ENCODE measurements around the gene GALNS.

GALNS gene

DNA sequence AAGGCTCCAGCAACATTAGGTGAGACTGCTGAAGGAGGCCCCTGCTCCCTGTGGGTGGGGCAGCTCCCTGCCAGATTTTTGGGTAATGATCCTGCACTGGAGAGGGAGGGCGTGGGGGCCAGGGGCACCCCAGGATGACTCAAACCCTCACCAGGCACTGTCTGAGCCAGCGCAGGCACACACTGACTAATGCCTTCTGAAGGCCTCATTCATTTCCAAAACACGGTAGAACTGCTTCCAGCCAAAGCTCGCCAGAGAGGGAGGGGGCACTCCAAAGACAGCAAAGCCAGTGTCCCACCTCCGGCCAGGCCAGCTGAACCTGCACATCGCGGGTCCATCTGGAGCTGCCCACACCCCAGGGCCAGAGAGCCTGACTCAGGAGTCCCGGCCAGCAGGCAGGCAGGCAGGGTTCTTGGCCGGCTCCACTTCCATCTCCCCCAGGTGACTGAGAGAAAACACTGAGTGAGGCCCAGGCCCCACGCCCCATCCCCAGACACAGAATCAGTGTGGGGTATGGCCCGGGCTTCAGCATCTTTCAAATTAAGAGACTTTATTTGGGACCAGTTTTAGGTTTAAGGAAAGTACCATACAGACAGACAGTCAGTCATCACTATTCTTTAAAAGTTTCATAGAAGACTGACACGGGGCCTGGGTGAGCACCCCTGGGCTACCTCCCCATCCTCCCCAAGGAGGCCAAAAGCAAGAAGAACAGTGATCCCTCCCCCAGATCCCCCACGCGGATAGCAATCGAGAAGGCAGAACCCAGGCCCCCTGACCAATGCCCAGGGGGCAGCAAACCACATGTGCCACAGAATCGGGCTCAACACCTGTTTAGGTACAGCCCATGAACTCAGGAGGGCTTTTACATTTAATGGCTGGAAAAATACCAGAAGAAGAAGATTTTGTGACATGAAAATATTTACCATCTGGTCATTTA lies 74.0 kb downstream of the GALNS start:
- Mint-ChIP-seq H3K27ac (peak overlapping the region; percentile 79), H3K9me3 (no peaks in the 10 kb centered on the region), H3K27me3 (no peaks in the 10 kb centered on the region), H3K36me3 (ENCODE audit: low read depth) (no peaks in the 10 kb centered on the region), H3K4me3 (peak overlapping the region; percentile 76), H3K4me1 (peaks cover 52% of the 10 kb centered on the region)
- DNase-seq (peak; percentile 75), ATAC-seq (peak; percentile 80)

- H3K27me3 Mint-ChIP-seq: no peaks in the 10 kb centered on the region
- H3K27ac Mint-ChIP-seq: peak overlapping the region; percentile 79
- H3K36me3 Mint-ChIP-seq (ENCODE audit: low read depth): no peaks in the 10 kb centered on the region
- H3K4me1 Mint-ChIP-seq: peaks cover 52% of the 10 kb centered on the region
- H3K4me3 Mint-ChIP-seq: peak overlapping the region; percentile 76
- no peaks in the 10 kb centered on the region for H3K9me3 Mint-ChIP-seq
- DNase-seq: peak; percentile 65
- peak; percentile 58 for ATAC-seq
Observed at GRCh38 chr16:88781140-88782077, 75.3 kb downstream of the GALNS start.

GRCh38 chr16:88780142-88781062 lies 76.3 kb downstream of the GALNS start:
- peak; percentile 17 for DNase-seq
- peak overlapping the region; percentile 79 for H3K27ac Mint-ChIP-seq
- no peaks in the 10 kb centered on the region for H3K36me3 Mint-ChIP-seq (ENCODE audit: low read depth)
- no peaks in the 10 kb centered on the region for H3K27me3 Mint-ChIP-seq
- H3K4me3 Mint-ChIP-seq: peak overlapping the region; percentile 76
- ATAC-seq: no peak
- H3K4me1 Mint-ChIP-seq: peaks cover 49% of the 10 kb centered on the region
- H3K9me3 Mint-ChIP-seq: no peaks in the 10 kb centered on the region

- no peak for DNase-seq
- ATAC-seq: no peak
- Mint-ChIP-seq H3K4me1 (peaks cover 49% of the 10 kb centered on the region), H3K27ac (peak overlapping the region; percentile 79), H3K9me3 (no peaks in the 10 kb centered on the region), H3K4me3 (no peak overlapping the region), H3K27me3 (no peaks in the 10 kb centered on the region), H3K36me3 (ENCODE audit: low read depth) (no peaks in the 10 kb centered on the region)
Observed at GRCh38 chr16:88779406-88780141, 77.2 kb downstream of the GALNS start.

- ATAC-seq: no peak
- no peak for DNase-seq
- Mint-ChIP-seq H3K4me3 (no peak overlapping the region), H3K4me1 (peaks cover 47% of the 10 kb centered on the region), H3K36me3 (ENCODE audit: low read depth) (no peaks in the 10 kb centered on the region), H3K27ac (no peak overlapping the region), H3K27me3 (no peaks in the 10 kb centered on the region), H3K9me3 (no peaks in the 10 kb centered on the region)
Observed at GRCh38 chr16:88778541-88779065, 78.1 kb downstream of the GALNS start.

DNA sequence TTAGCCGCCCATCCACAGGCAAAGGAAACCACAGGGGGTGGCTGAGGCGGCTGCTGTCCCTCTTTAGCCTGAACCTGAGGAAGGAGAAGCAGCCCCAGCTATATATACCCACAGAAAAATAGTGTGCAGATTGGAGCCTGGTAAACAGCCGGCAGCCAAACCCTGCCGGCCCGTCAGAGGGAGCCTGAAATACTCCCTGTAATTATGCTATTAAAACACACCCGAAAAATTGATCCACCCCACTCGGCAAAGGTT lies 78.5 kb downstream of the GALNS start:
- no peak overlapping the region for H3K27ac Mint-ChIP-seq
- no peaks in the 10 kb centered on the region for H3K9me3 Mint-ChIP-seq
- no peak for ATAC-seq
- H3K36me3 Mint-ChIP-seq (ENCODE audit: low read depth): no peaks in the 10 kb centered on the region
- H3K27me3 Mint-ChIP-seq: no peaks in the 10 kb centered on the region
- DNase-seq: no peak
- peaks cover 43% of the 10 kb centered on the region for H3K4me1 Mint-ChIP-seq
- H3K4me3 Mint-ChIP-seq: no peak overlapping the region

- Mint-ChIP-seq H3K27me3 (no peaks in the 10 kb centered on the region), H3K9me3 (no peaks in the 10 kb centered on the region), H3K4me3 (no peak overlapping the region), H3K27ac (no peak overlapping the region), H3K4me1 (peaks cover 38% of the 10 kb centered on the region), H3K36me3 (ENCODE audit: low read depth) (no peaks in the 10 kb centered on the region)
- DNase-seq: no peak
- ATAC-seq: no peak
Observed at GRCh38 chr16:88777471-88778270, 79.1 kb downstream of the GALNS start.

DNA sequence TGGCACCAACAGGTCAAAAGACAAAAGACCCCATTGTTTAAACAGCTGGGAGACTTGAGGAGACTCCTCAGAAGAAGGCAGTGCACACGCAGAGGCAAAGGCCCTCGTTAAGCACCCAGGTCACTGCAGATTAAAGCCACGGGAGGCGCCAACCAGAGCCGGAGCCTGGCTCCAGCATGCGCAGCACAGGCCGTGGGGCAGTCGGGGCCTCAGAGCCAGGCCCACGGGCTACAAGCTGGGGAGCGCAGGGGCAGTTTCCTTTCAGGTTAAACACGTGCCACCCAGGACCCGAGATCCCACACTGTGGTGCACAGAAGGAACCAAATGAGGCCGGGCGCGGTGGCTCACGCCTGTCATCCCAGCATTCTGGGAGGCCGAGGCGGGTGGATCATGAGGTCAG lies 80.9 kb downstream of the GALNS start:
- peaks cover 26% of the 10 kb centered on the region for H3K4me1 Mint-ChIP-seq
- no peaks in the 10 kb centered on the region for H3K36me3 Mint-ChIP-seq (ENCODE audit: low read depth)
- H3K9me3 Mint-ChIP-seq: no peaks in the 10 kb centered on the region
- DNase-seq (no peak), ATAC-seq (no peak)
- H3K27me3 Mint-ChIP-seq: no peaks in the 10 kb centered on the region
- H3K27ac Mint-ChIP-seq: no peak overlapping the region
- H3K4me3 Mint-ChIP-seq: no peak overlapping the region

GRCh38 chr16:88774544-88775393 lies 82.0 kb downstream of the GALNS start:
- Mint-ChIP-seq H3K4me1 (peaks cover 18% of the 10 kb centered on the region), H3K27me3 (no peaks in the 10 kb centered on the region), H3K27ac (no peak overlapping the region), H3K36me3 (ENCODE audit: low read depth) (no peaks in the 10 kb centered on the region), H3K4me3 (no peak overlapping the region), H3K9me3 (no peaks in the 10 kb centered on the region)
- ATAC-seq (no peak), DNase-seq (no peak)

DNA sequence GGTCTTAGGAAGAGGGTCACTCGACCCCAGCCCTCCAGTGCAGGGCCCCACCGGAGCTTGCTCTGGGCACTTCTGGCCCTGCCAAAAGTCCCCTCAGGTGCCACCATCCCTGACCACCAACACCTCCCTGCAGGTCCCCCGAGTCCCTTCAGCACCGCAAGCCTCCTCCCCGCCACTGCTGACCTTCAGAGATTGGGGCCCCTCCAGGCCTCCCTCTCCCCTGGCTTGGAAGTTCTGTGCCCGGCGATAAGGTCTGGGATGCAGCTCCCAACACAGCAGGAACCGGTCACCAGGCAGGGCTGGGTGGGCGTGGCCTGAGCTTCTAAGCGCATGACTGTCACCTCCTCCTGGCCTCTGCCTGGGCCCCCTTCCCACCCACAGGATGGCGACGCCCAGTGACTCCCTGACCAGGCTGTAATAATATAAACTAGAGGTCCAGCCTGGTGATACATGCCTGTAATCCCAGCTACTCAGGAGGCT lies 82.9 kb downstream of the GALNS start:
- peaks cover 16% of the 10 kb centered on the region for H3K4me1 Mint-ChIP-seq
- no peak overlapping the region for H3K27ac Mint-ChIP-seq
- H3K9me3 Mint-ChIP-seq: no peaks in the 10 kb centered on the region
- ATAC-seq (no peak), DNase-seq (no peak)
- H3K36me3 Mint-ChIP-seq (ENCODE audit: low read depth): no peaks in the 10 kb centered on the region
- H3K27me3 Mint-ChIP-seq: no peaks in the 10 kb centered on the region
- no peak overlapping the region for H3K4me3 Mint-ChIP-seq

DNA sequence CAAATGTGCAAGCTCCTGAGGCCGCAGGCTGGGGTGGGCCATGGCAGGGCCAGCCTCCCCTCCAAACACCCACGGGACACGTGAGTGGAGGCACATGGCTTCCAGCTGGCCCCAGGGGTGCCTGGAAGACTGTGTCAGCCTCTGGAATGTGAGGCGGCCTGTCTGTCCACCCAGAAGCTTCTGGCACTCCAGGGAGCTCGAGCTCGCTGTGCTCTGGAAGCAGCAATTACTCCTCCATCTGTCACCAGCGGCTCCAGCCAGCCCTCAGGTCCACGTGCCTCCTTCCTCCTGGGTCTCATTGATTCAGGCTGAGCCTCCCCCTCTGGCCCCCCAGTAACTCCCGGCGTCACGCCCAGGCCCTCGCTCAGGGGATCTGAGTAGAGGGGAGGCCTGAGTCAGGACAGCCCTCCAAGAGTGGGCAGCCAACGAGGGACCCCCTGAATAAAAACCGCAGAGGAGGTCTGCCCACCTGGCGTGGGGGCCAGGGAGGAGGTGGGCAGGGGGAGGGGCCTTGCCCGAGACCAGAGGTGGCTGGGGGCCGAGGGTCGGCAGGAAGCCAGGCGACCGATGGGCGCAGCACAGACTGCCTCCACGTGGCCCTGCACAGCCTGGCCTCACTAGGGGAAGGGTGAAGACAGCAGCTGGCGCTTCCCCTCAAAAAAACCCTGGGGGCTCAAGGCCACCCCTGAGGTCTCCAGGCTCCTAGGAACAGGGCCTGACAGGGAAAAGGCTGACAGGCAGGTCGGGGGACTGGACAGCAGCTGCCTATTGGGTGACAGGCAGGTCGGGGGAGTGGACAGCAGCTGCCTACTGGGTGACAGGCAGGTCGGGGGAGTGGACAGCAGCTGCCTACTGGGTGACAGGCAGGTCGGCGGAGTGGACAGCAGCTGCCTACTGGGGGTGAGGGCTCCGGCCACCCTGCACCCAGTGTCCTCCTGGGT lies 83.6 kb downstream of the GALNS start:
- Mint-ChIP-seq H3K4me3 (no peak overlapping the region), H3K27me3 (no peaks in the 10 kb centered on the region), H3K4me1 (peaks cover 14% of the 10 kb centered on the region), H3K27ac (no peak overlapping the region), H3K36me3 (ENCODE audit: low read depth) (no peaks in the 10 kb centered on the region), H3K9me3 (no peaks in the 10 kb centered on the region)
- DNase-seq: no peak
- ATAC-seq: no peak
